SK-N-SH (cell line): ENCODE data around the gene PRKD2. TPM values are rescaled to one million over a fixed set of nuclear protein-coding genes. Genes with fewer than 3 reads are reported as not detected.
A peak's percentile ranks its signal among the peaks of the same experiment; 100 is the strongest.

Source experiments
- CTCF ChIA-PET: fragments of 300-600, 350-600 bp; formaldehyde crosslinking; extraction: SDS; loops from one replicate; lab custom pipeline; 2021; lab: Yijun Ruan, JAX
- POLR2A ChIA-PET: fragments of 350-600 bp; sonication (Branson Sonifier 250); formaldehyde crosslinking; extraction: SDS; loops from one replicate; lab custom pipeline; 2020; ENCODE audit warnings: antibody characterized with exemption, inconsistent platforms; lab: Yijun Ruan, JAX
- DNase-seq: peaks from one replicate; pipeline ENCODE4 v3.0.0; 2012
- H2AFZ ChIP-seq: fragments of 200-600 bp; sonication (generic); 2 replicates; pipeline ENCODE4 v1.8.1; 2016; ENCODE audit warnings: antibody characterized with exemption, mild to moderate bottlenecking, low read depth
- H3F3A ChIP-seq: fragments of 200-600 bp; sonication (generic); replicated peaks from 2 replicates; pipeline ENCODE3; 2016; ENCODE audit warnings: antibody characterized with exemption, mild to moderate bottlenecking; ENCODE audit not compliant: insufficient read depth
- H3K27ac ChIP-seq, 2 experiments: fragments of 200-500 bp in 1 of 2; fragments of 200-600 bp in 1 of 2; sonication (Bioruptor generic) in 1 of 2; sonication (generic), shearing (Covaris generic) in 1 of 2; 2 replicates each; pipeline versions ENCODE4 v1.5.1 to v1.6.1; 2014 to 2016; ENCODE audit warnings: low read depth in 2 of 2, inconsistent platforms in 1 of 2, low read length in 1 of 2, mild to moderate bottlenecking in 1 of 2, mixed read lengths in 1 of 2
- H3K27me3 ChIP-seq: fragments of 200-600 bp; sonication (generic), shearing (Covaris generic); 2 replicates; pipeline ENCODE4 v1.6.1; 2016; ENCODE audit warnings: mixed run types; ENCODE audit not compliant: insufficient read depth
- H3K36me3 ChIP-seq, 2 experiments: fragments of 200-500 bp in 1 of 2; fragments of 200-600 bp in 1 of 2; sonication (Bioruptor generic) in 1 of 2; sonication (generic) in 1 of 2; replicated peaks in 1 of 2; 2 replicates each; pipeline versions ENCODE3 to v1.5.1; 2014 to 2016; ENCODE audit warnings: low read length in 1 of 2, mild to moderate bottlenecking in 1 of 2; ENCODE audit not compliant: insufficient read depth in 2 of 2, control insufficient read depth in 1 of 2
- H3K4me1 ChIP-seq, 2 experiments: fragments of 200-500 bp in 1 of 2; fragments of 200-600 bp in 1 of 2; sonication (Bioruptor generic) in 1 of 2; sonication (generic), shearing (Covaris generic) in 1 of 2; 2 replicates each; pipeline versions ENCODE4 v1.5.1 to v1.6.1; 2014 to 2016; ENCODE audit warnings: low read depth in 1 of 2, low read length in 1 of 2, mixed run types in 1 of 2; ENCODE audit not compliant: insufficient read depth in 2 of 2, control insufficient read depth in 1 of 2
- H3K4me2 ChIP-seq: fragments of 200-600 bp; sonication (generic), shearing (Covaris generic); 2 replicates; pipeline ENCODE4 v1.6.1; 2017; ENCODE audit warnings: mixed run types
- H3K4me3 ChIP-seq, 2 experiments: fragments of 200-500 bp in 1 of 2; fragments of 200-600 bp in 1 of 2; sonication (Bioruptor generic) in 1 of 2; sonication (generic), shearing (Covaris generic) in 1 of 2; 2 replicates each; pipeline versions ENCODE4 v1.5.1 to v1.8.1; 2014 to 2016; ENCODE audit warnings: low read depth in 2 of 2, inconsistent platforms in 1 of 2, low read length in 1 of 2, mild to moderate bottlenecking in 1 of 2, mixed read lengths in 1 of 2, moderate library complexity in 1 of 2
- H3K79me2 ChIP-seq: fragments of 200-600 bp; sonication (generic); 2 replicates; pipeline ENCODE4 v1.8.1; 2017; ENCODE audit warnings: mild to moderate bottlenecking; ENCODE audit not compliant: insufficient read depth
- H3K9ac ChIP-seq: fragments of 200-600 bp; sonication (generic); 2 replicates; pipeline ENCODE4 v1.6.1; 2017; ENCODE audit warnings: mixed run types
- H3K9me2 ChIP-seq: fragments of 200-600 bp; sonication (generic); 2 replicates; pipeline ENCODE4 v1.6.1; 2017; ENCODE audit warnings: mixed run types
- H3K9me3 ChIP-seq: fragments of 200-600 bp; sonication (generic); 2 replicates; pipeline ENCODE4 v1.6.1; 2017; ENCODE audit warnings: mixed run types, mild to moderate bottlenecking, moderate library complexity
- H4K20me1 ChIP-seq: fragments of 200-600 bp; sonication (generic); 2 replicates; pipeline ENCODE4 v1.6.1; 2017; ENCODE audit warnings: mild to moderate bottlenecking, mixed run types; ENCODE audit not compliant: insufficient read depth
- ELF1 ChIP-seq: IDR thresholded peaks from 2 replicates; pipeline ENCODE4 v1.4.0; 2012
- EP300 ChIP-seq, 2 experiments: IDR thresholded peaks; 2 replicates each; pipeline versions ENCODE4 v1.4.0 to v1.6.1; 2012; ENCODE audit warnings: borderline replicate concordance in 1 of 2, low read depth in 1 of 2, low read length in 1 of 2
- EZH2phosphoT487 ChIP-seq: fragments of 200-600 bp; sonication (generic); IDR thresholded peaks from 2 replicates; pipeline ENCODE4 v1.6.1; 2017; ENCODE audit warnings: low read depth, mixed run types, mild to moderate bottlenecking, antibody characterized with exemption, moderate library complexity, borderline replicate concordance
- FOXJ3 ChIP-seq: sonication (generic); formaldehyde crosslinking; IDR thresholded peaks from 2 replicates; pipeline ENCODE4 v1.5.1; 2020; ENCODE audit warnings: mild to moderate bottlenecking, missing genetic modification reagents
- MAX ChIP-seq: IDR thresholded peaks from 2 replicates; pipeline ENCODE4 v1.4.0; 2012; ENCODE audit warnings: low read depth
- NFIC ChIP-seq: IDR thresholded peaks from 2 replicates; pipeline ENCODE4 v1.4.0; 2012; ENCODE audit warnings: borderline replicate concordance
- PBX3 ChIP-seq: IDR thresholded peaks from 2 replicates; pipeline ENCODE4; 2012
- POLR2AphosphoS5 ChIP-seq: IDR thresholded peaks from 2 replicates; pipeline ENCODE4 v1.6.1; 2012; ENCODE audit warnings: low read depth, low read length
- REST ChIP-seq: IDR thresholded peaks from 2 replicates; pipeline ENCODE4 v1.6.1; 2012; ENCODE audit warnings: mild to moderate bottlenecking, low read depth, low read length, moderate library complexity
- RFX5 ChIP-seq: IDR thresholded peaks from 2 replicates; pipeline ENCODE4 v1.6.1; 2012; ENCODE audit warnings: mild to moderate bottlenecking, improper control_type of control experiment, low read length
- TCF12 ChIP-seq: IDR thresholded peaks from 2 replicates; pipeline ENCODE4 v1.4.0; 2012
- TEAD4 ChIP-seq: IDR thresholded peaks from 2 replicates; pipeline ENCODE4 v1.4.0; 2012; ENCODE audit warnings: mild to moderate bottlenecking, borderline replicate concordance; ENCODE audit not compliant: insufficient read depth
- USF1 ChIP-seq: IDR thresholded peaks from 2 replicates; pipeline ENCODE4 v1.4.0; 2012; ENCODE audit warnings: low read depth, borderline replicate concordance
- USF2 ChIP-seq: fragments of 150-350 bp; IDR thresholded peaks from 2 replicates; pipeline ENCODE4 v1.6.1; 2017; ENCODE audit warnings: antibody characterized with exemption, low read length, low read depth, borderline replicate concordance
- YY1 ChIP-seq: IDR thresholded peaks from 2 replicates; pipeline ENCODE4 v1.4.0; 2012; ENCODE audit warnings: low read depth, mild to moderate bottlenecking
- WGBS: methylation state at CpG from one replicate; pipeline ENCODE4 v1.1.6; 2017; ENCODE audit warnings: low lambda C conversion rate; 5-methylcytosine and 5-hydroxymethylcytosine counted together
- polyA plus RNA-seq, 3 experiments: library from polyadenylated mRNA; depleted of rRNA; stranded (reverse); fragments of >200 nt; gene quantifications; 2 replicates each; pipeline ENCODE4 v1.2.3, GENCODE V29; 2012

Gene PRKD2
- polyA plus RNA-seq, 1 of the 3 experiments (the other 2 are of a cell fraction): 21.4 TPM

GRCh38 chr19:46693760-46694159, 23.2 kb downstream of the PRKD2 start:
- POLR2A ChIA-PET: no interaction called here
- TF ChIP-seq USF2 (no peak), NFIC (no peak), TCF12 (no peak), TEAD4 (no peak), USF1 (no peak), RFX5 (no peak), ELF1 (no peak), PBX3 (no peak), MAX (no peak), YY1 (no peak), EZH2phosphoT487 (no peak), POLR2AphosphoS5 (no peak), EP300 (IDR thresholded peaks at IDR 0.05; ENCODE audit: borderline replicate concordance in 1 of 2, low read depth in 1 of 2, low read length in 1 of 2) (no peak)
- peak; percentile 19 for DNase-seq

GRCh38 chr19:46692918-46693722, 23.8 kb downstream of the PRKD2 start:
- Histone ChIP-seq H4K20me1 (no peaks in the 10 kb centered on the region), H3K4me2 (no peak overlapping the region), H3K9ac (no peak overlapping the region), H3K4me1 (no peaks in the 10 kb centered on the region), H3K9me2 (no peaks in the 10 kb centered on the region), H3K79me2 (no peaks in the 10 kb centered on the region), H3F3A (no peaks in the 10 kb centered on the region), H2AFZ (no peak overlapping the region), H3K27ac (no peak overlapping the region), H3K36me3 (peaks cover 50 to 59% of the 10 kb centered on the region in 2 experiments), H3K9me3 (no peaks in the 10 kb centered on the region), H3K4me3 (no peak overlapping the region), H3K27me3 (no peaks in the 10 kb centered on the region)
- TF ChIP-seq FOXJ3 (CRISPR knock-in tag): no peak
- TF ChIP-seq REST: 0 out of 2 replicates have a peak, but pooled peaks have one; percentile 45
- ChIA-PET POLR2A (no interaction called here), CTCF (interaction anchor here (1.0 to 5.3 kb wide), 4 partner anchors 12 to 31 kb away, joined by 3 to 32 read pairs (median 5); no protein-coding TSS in a partner anchor)
- DNase-seq: peak; percentile 13
- WGBS: 90% methylated on average over 4 of the region's 4 CpGs

More at GRCh38 chr19:46693760-46694159, 23.2 kb downstream of the PRKD2 start:
- Histone ChIP-seq H3K4me3 (no peak overlapping the region), H3K27me3 (no peaks in the 10 kb centered on the region), H3K4me2 (no peak overlapping the region), H3K27ac (no peak overlapping the region), H3K9me2 (no peaks in the 10 kb centered on the region), H3K9me3 (no peaks in the 10 kb centered on the region), H3K36me3 (peaks cover 53 to 65% of the 10 kb centered on the region in 2 experiments), H3K9ac (no peak overlapping the region), H3K79me2 (no peaks in the 10 kb centered on the region), H2AFZ (no peak overlapping the region), H3F3A (no peaks in the 10 kb centered on the region), H4K20me1 (no peaks in the 10 kb centered on the region), H3K4me1 (no peaks in the 10 kb centered on the region)
- 97% methylated on average over 14 of the region's 22 CpGs for WGBS
- CTCF ChIA-PET: interaction anchor here (1.4 to 5.3 kb wide), 2 partner anchors 11 to 14 kb away, joined by 3 to 32 read pairs; no protein-coding TSS in a partner anchor
